DND-41 (cell line): ENCODE data around the gene EHHADH.

Experiments
- ATAC-seq: fragments of 200-7000 bp; cut with Tn5 transposase; 3 replicates; pipeline ENCODE4 v1.9.1; 2021; ENCODE audit warnings: low read depth; ENCODE audit not compliant: insufficient read depth
- DNase-seq: peaks from one replicate; pipeline ENCODE4 v3.0.0-alpha.2; 2020
- H2AFZ ChIP-seq: 2 replicates; pipeline ENCODE4 v1.6.0; 2012; ENCODE audit warnings: low read depth, low read length
- H3K27ac ChIP-seq: 2 replicates; pipeline ENCODE4 v1.5.1; 2012; ENCODE audit warnings: low read length, inconsistent platforms
- H3K27me3 ChIP-seq: fragments of 200-600 bp; sonication (generic); 2 replicates; pipeline ENCODE4 v1.6.0; 2012; ENCODE audit warnings: low read length, mild to moderate bottlenecking, inconsistent platforms; ENCODE audit not compliant: insufficient read depth, poor library complexity
- H3K36me3 ChIP-seq: 2 replicates; pipeline ENCODE4 v1.5.1; 2012; ENCODE audit warnings: low read length, inconsistent platforms; ENCODE audit not compliant: insufficient read depth
- H3K4me1 ChIP-seq: 2 replicates; pipeline ENCODE4 v1.5.1; 2012; ENCODE audit warnings: mild to moderate bottlenecking, low read length; ENCODE audit not compliant: insufficient read depth
- H3K4me2 ChIP-seq: 2 replicates; pipeline ENCODE4 v1.6.0; 2012; ENCODE audit warnings: mild to moderate bottlenecking, moderate library complexity, low read length, inconsistent platforms; ENCODE audit not compliant: insufficient read depth
- H3K4me3 ChIP-seq, 2 experiments: fragments of 200-600 bp in 1 of 2; shearing (Covaris generic) in 1 of 2; 2 replicates each; pipeline ENCODE4 v1.5.1; 2012 to 2016; ENCODE audit warnings: inconsistent platforms in 2 of 2, low read length in 2 of 2, mild to moderate bottlenecking in 2 of 2, low read depth in 1 of 2, moderate library complexity in 1 of 2
- H3K79me2 ChIP-seq: 2 replicates; pipeline ENCODE4 v1.6.0; 2012; ENCODE audit warnings: low read length, inconsistent platforms; ENCODE audit not compliant: insufficient read depth
- H3K9ac ChIP-seq: 2 replicates; pipeline ENCODE4 v1.6.0; 2012; ENCODE audit warnings: low read depth, mild to moderate bottlenecking, inconsistent platforms, low read length, moderate library complexity
- H3K9me3 ChIP-seq: 2 replicates; pipeline ENCODE4 v1.5.1; 2012; ENCODE audit warnings: low read length, moderate library complexity, mild to moderate bottlenecking, inconsistent platforms; ENCODE audit not compliant: insufficient read depth, severe bottlenecking
- H4K20me1 ChIP-seq: 2 replicates; pipeline ENCODE4 v1.6.0; 2012; ENCODE audit warnings: low read length; ENCODE audit not compliant: insufficient read depth
- EZH2 ChIP-seq: IDR thresholded peaks from 3 replicates; pipeline ENCODE4 v1.6.1; 2012; ENCODE audit warnings: borderline replicate concordance, low read depth, mild to moderate bottlenecking, moderate library complexity, low read length, inconsistent platforms; ENCODE audit not compliant: severe bottlenecking
- TF ChIP-seq, protein P1 (sequence below): IDR thresholded peaks from 2 replicates; pipeline ENCODE4 v1.5.1; 2012; ENCODE audit warnings: borderline replicate concordance, low read length, moderate library complexity, mild to moderate bottlenecking; ENCODE audit not compliant: poor library complexity, severe bottlenecking; ENCODE audit errors: extremely low read depth

Gene EHHADH

DNA sequence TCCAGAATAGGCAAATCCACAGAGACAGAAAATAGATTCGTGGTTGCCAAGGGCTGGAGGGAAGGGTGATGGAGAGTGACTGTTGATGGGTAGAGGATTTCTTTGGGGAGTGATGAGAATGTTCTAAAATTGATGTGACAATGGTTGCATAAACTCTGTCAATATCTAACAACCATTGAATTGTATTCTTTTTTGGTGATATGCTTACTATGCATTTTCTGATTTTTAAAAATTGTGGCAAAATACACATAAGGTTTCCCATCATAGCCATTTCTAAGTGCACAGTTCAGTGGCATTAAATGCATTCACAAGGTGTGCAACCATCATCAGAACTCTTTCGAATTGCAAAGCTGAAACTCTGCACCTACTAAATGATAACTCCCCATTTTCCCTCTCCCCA is 56.8 kb downstream of the EHHADH start:
- Histone ChIP-seq H3K4me1 (no peaks in the 10 kb centered on the region), H3K4me2 (no peak overlapping the region), H3K27me3 (no peaks in the 10 kb centered on the region), H2AFZ (no peak overlapping the region), H3K27ac (no peak overlapping the region), H3K36me3 (no peaks in the 10 kb centered on the region), H3K4me3 (no peak overlapping the region), H4K20me1 (no peaks in the 10 kb centered on the region), H3K79me2 (no peaks in the 10 kb centered on the region), H3K9me3 (no peaks in the 10 kb centered on the region), H3K9ac (no peak overlapping the region)
- no peak for ATAC-seq
- no peak for TF ChIP-seq EZH2
- TF ChIP-seq, protein P1, sequence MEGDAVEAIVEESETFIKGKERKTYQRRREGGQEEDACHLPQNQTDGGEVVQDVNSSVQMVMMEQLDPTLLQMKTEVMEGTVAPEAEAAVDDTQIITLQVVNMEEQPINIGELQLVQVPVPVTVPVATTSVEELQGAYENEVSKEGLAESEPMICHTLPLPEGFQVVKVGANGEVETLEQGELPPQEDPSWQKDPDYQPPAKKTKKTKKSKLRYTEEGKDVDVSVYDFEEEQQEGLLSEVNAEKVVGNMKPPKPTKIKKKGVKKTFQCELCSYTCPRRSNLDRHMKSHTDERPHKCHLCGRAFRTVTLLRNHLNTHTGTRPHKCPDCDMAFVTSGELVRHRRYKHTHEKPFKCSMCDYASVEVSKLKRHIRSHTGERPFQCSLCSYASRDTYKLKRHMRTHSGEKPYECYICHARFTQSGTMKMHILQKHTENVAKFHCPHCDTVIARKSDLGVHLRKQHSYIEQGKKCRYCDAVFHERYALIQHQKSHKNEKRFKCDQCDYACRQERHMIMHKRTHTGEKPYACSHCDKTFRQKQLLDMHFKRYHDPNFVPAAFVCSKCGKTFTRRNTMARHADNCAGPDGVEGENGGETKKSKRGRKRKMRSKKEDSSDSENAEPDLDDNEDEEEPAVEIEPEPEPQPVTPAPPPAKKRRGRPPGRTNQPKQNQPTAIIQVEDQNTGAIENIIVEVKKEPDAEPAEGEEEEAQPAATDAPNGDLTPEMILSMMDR = no peak
- no peak for DNase-seq

DNA sequence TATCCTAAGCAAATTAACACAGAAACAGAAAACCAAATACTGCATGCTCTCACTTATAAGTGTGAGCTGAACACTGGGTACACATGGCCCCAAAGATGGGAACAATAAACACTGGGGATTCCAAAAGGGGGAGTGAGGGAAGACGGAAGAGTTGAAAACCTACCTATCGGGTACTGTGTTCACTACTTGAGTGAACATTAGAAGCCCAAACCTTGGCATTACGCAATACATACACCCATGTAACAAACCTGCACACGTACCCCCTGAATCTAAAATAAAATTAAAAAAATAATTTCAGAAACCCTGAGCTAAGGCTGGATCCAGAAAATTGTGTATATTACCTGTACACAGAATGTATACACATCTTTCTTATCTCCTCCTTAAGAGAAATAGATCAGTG is 58.2 kb downstream of the EHHADH start:
- H4K20me1 ChIP-seq = no peaks in the 10 kb centered on the region
- H3K36me3 ChIP-seq = no peaks in the 10 kb centered on the region
- no peaks in the 10 kb centered on the region for H3K4me1 ChIP-seq
- no peak overlapping the region for H3K4me3 ChIP-seq
- no peak overlapping the region for H3K9ac ChIP-seq
- TF ChIP-seq, protein P1 = no peak
- no peak for TF ChIP-seq EZH2
- H3K27me3 ChIP-seq = no peaks in the 10 kb centered on the region
- no peak overlapping the region for H3K4me2 ChIP-seq
- H3K9me3 ChIP-seq = no peaks in the 10 kb centered on the region
- H2AFZ ChIP-seq = no peak overlapping the region
- no peaks in the 10 kb centered on the region for H3K79me2 ChIP-seq
- no peak for ATAC-seq
- H3K27ac ChIP-seq = no peak overlapping the region
- no peak for DNase-seq

DNA sequence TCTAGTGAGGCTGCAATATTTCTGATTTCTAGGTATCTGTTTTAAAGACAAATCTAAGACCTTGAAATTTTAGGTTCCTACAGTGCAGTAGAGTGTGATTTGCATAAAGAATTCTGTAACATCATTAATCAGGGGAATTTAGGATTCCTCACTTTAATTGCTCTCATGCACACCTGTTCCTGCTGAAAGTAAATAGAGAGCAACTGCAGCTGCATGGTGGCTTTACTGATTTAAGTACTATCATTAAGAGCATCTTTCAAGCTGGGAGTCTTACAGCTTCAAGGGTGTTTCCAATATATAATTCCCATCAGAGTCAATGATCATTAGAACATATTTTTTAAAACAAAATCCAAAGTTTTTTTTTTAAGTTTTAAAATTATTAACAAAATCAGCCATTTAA is 65.0 kb downstream of the EHHADH start:
- H3K9ac ChIP-seq = no peak overlapping the region
- ATAC-seq (no peak), DNase-seq (no peak)
- no peaks in the 10 kb centered on the region for H3K9me3 ChIP-seq
- H3K79me2 ChIP-seq = no peaks in the 10 kb centered on the region
- TF ChIP-seq, protein P1 = no peak
- no peak for TF ChIP-seq EZH2
- H3K36me3 ChIP-seq = no peaks in the 10 kb centered on the region
- H2AFZ ChIP-seq = no peak overlapping the region
- no peak overlapping the region for H3K4me2 ChIP-seq
- H3K4me3 ChIP-seq = no peak overlapping the region
- no peaks in the 10 kb centered on the region for H3K27me3 ChIP-seq
- H3K27ac ChIP-seq = no peak overlapping the region
- H3K4me1 ChIP-seq = no peaks in the 10 kb centered on the region
- H4K20me1 ChIP-seq = no peaks in the 10 kb centered on the region

DNA sequence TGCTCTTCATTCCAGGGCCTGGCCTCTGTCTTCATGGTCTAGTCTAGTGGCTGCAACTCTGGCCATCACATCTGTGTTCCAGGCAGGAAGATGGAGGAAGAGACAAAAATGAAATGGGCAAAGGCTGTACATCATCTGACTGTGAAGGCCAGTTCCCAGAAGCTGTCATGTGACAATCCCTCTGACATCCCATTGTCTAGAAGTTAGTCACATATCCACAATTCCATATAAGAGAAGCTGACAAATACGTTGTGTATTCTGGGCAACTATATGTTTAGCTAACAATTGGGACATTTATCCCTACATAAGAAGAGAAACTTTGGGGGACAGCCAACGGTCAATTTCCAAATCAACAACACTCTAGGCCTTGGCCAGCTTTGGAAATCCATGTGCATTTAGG is 66.5 kb downstream of the EHHADH start:
- H3K36me3 ChIP-seq = no peaks in the 10 kb centered on the region
- ATAC-seq = no peak

More for the DNA sequence above, 66.5 kb downstream of the EHHADH start:
- Histone ChIP-seq H3K4me1 (no peaks in the 10 kb centered on the region), H3K9ac (no peak overlapping the region), H3K27me3 (no peaks in the 10 kb centered on the region), H3K27ac (no peak overlapping the region), H2AFZ (no peak overlapping the region), H3K79me2 (no peaks in the 10 kb centered on the region), H3K4me2 (no peak overlapping the region), H3K4me3 (no peak overlapping the region), H3K9me3 (no peaks in the 10 kb centered on the region), H4K20me1 (no peaks in the 10 kb centered on the region)
- no peak for DNase-seq
- TF ChIP-seq, protein P1 = no peak
- TF ChIP-seq EZH2 = no peak
